HG03558 (cell line): ENCODE data around the gene ZMYND15.
"Not testable (repeated sequence)": the region's sequence is repeated elsewhere in the genome, so short reads cannot be mapped to it uniquely, and the experiment has no call there.

Source experiments
- ATAC-seq: cut with Tn5 transposase; IDR thresholded peaks from one replicate; pipeline ENCODE4 v1.9.1; 2021; ENCODE audit warnings: moderate number of reproducible peaks; ENCODE audit not compliant: unreplicated experiment; ENCODE audit errors: extremely low read depth

Gene ZMYND15, protein sequence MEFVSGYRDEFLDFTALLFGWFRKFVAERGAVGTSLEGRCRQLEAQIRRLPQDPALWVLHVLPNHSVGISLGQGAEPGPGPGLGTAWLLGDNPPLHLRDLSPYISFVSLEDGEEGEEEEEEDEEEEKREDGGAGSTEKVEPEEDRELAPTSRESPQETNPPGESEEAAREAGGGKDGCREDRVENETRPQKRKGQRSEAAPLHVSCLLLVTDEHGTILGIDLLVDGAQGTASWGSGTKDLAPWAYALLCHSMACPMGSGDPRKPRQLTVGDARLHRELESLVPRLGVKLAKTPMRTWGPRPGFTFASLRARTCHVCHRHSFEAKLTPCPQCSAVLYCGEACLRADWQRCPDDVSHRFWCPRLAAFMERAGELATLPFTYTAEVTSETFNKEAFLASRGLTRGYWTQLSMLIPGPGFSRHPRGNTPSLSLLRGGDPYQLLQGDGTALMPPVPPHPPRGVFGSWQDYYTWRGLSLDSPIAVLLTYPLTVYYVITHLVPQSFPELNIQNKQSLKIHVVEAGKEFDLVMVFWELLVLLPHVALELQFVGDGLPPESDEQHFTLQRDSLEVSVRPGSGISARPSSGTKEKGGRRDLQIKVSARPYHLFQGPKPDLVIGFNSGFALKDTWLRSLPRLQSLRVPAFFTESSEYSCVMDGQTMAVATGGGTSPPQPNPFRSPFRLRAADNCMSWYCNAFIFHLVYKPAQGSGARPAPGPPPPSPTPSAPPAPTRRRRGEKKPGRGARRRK

DNA sequence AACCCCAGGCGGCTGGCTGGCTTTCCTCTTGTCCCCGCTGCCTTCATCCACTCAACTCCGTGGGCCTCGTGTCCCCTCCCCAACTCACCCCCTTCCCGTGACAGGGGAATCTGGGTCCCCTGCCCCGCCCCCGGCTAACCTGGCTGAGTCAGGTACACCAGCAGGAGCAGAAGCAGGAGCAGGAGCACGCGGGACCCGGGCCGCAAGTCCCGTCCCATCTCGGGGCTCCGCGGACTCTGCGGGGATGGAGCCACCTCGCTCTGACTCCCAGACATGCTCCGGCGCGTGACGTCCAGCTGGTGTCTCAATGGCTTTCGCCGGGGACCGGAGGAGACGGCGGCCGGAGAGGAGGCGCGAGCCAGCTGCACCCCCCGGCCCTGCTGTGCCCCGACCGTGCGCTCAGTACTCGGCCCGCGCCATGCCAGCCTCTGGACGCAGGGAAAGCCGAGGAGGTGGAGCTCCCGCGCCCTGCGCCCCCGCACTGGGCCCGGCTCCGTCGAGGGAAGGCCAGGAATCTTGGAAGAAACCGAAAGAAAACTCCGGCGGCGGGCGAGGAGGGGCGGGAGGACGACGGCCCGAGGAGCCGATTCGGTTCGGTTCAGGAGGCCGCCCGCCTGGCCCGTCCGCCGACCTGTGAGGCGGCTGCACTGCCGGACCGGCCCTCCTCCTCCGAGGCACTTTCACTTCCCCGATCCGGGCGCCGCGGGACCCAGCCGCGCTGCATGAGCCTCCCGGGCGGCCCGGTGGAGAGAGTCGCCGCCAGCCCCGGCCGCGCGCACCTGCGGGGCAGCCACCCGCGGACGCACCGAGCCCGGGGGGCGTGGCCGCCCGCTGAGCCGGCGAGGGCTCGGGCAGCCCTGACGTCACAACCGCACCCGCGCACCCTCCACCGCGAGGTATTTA, at the start of gene ZMYND15, which contains the start of gene CXCL16:
Gene ZMYND15 (plus strand): TSS at position 712 of the 903 bp plus-strand sequence. CDS start 716 bp downstream, outside the sequence.
Gene CXCL16 (minus strand): TSS at position 807 of the 903 bp plus-strand sequence. CDS start 589 bp downstream, at position 218.
- ATAC-seq = no peak

DNA sequence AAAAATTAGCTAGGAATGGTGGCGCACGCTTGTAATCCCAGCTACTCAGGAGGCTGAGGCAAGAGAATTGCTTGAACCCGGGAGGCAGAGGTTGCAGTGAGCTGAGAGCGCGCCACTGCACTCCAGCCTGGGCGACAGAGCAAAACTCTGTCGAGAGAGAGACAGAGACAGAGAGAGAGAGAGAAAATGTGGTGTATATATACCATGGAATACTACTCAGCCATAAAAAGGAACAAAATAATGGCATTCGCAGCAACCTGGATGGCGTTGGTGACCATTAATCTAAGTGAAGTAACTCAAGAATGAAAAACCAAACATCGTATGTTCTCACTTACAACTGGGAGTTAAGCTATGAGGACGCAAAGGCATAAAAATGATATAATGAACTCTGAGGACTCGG, 49.8 kb upstream of the ZMYND15 start:
- not testable (repeated sequence) for ATAC-seq

DNA sequence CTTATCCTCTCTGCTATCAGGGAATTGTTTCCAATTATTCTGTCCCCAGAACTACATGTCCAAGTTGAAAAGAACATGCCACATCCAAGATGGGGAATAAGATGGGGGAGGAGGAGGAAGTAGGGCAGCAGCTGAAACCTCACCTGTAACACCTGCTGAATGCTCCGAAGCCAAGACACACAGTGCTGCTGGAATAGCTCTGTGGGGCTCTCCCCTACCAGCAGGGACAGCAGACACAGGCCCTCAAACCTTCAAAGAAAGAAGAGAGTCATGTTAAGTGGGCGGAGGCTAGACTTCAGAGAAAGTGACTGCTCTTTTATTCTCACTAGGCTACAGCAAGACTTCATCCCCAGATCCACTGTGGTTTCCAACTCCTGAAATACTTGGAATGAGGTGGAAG, 48.9 kb upstream of the ZMYND15 start:
- ATAC-seq = no peak

GRCh38 chr17:4691686-4692085, 47.9 kb upstream of the ZMYND15 start:
- ATAC-seq = no peak

GRCh38 chr17:4693416-4693815, 46.2 kb upstream of the ZMYND15 start:
- ATAC-seq = no peak

- ATAC-seq = no peak
These were observed 43.2 kb upstream of the ZMYND15 start for GRCh38 chr17:4696437-4696805.

DNA sequence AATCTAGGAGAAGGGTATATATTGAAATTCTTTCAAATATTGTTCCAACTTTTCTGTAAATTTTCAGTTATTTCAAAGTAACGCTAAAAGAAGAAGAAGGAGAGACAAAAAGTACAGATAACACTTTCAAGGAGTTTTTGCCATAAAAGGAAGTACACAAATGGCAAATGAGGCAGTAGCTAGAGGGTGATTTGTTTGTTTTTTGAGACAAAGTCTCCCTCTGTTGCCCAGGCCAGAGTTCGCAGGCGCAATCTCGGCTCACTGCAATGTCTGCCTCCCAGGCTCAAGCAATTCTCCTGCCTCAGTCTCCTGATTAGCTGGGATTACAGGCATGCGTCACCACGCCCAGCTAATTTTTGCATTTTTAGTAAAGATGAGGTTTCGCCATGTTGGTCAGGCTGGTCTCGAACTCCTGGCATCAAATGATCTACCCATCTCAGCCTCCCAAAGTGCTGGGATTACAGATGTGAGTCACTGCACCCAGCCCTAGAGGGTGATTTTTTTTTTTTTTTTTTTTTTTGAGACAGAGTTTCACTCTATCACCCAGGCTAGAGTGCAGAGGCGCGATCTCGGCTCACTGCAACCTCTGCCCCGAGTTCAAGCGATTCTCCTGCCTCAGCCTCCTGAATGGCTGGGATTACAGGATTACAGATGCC, 40.1 kb upstream of the ZMYND15 start:
- ATAC-seq = not testable (repeated sequence)

- ATAC-seq = no peak
These were observed 38.5 kb upstream of the ZMYND15 start for GRCh38 chr17:4701116-4701515.

DNA sequence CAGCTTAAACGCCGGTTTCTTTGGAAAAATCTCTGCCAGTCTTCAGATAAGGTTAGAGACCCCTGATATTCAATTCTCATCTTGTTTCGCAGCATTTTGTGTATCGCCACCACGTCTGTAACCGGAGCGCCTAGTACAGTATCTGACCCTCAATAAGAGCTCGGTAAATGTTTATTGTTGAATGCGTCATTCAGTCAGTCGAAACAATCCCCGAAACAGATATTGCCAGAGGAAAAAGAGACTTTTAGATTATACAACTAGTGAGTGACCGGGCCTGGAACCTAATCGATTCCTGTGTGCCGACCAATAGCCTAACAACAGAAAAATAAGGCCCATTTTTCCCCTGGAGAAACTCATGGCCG, 36.3 kb upstream of the ZMYND15 start:
- no peak for ATAC-seq

DNA sequence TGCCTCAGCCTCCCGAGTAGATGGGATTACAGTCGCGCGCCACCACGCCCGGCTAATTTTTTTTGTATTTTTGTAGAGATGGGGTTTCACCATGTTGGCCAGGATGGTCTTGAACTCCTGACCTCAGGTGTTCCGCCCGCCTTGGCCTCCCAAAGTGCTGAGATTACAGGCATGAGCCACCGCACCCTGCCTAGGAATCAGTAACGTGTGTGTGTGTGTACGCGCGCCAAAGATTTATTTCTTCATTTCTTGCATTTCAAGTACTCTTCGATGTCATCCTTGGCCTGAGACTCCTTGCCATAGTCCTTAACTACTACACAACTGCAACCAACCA, 35.1 kb upstream of the ZMYND15 start:
- ATAC-seq = not testable (repeated sequence)

GRCh38 chr17:4704991-4705390, 34.6 kb upstream of the ZMYND15 start:
- ATAC-seq = no peak

DNA sequence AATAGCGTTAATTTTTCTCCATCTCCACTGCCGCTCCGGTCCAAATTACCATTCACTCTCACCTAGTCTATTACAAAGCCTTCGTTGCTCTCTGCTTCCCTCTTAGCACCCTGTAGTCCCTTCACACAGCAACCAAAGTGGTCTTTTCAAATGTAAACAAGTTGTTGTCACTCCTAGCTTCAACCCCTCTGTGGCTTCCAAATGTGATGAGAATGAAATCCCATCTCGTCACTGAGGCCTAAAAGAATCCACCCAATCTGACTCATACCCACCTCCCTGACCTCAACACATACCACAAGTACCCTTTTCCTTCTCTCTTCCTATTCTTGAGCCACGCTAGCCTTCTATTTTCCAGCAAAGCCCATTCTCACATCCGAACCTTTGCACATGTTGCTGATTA, 33.5 kb upstream of the ZMYND15 start:
- no peak for ATAC-seq

DNA sequence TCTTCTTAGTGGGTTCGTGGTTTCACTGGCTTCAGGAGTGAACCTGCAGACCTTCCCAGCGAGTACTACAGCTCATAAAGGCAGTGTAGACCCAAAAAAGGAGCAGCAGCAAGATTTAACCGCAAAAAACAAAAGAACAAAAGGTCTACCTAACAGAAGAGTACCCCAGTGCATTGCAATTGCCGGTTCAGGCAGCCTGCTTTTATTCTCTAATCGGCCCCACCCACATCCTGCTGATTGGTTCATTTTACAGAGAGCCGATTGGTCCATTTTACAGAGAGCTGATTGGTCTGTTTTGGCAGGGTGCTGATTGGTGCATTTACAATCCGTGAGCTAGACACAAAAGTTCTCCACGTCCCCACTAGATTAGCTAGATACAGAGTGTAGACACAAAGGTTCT, 31.2 kb upstream of the ZMYND15 start:
- ATAC-seq = no peak

DNA sequence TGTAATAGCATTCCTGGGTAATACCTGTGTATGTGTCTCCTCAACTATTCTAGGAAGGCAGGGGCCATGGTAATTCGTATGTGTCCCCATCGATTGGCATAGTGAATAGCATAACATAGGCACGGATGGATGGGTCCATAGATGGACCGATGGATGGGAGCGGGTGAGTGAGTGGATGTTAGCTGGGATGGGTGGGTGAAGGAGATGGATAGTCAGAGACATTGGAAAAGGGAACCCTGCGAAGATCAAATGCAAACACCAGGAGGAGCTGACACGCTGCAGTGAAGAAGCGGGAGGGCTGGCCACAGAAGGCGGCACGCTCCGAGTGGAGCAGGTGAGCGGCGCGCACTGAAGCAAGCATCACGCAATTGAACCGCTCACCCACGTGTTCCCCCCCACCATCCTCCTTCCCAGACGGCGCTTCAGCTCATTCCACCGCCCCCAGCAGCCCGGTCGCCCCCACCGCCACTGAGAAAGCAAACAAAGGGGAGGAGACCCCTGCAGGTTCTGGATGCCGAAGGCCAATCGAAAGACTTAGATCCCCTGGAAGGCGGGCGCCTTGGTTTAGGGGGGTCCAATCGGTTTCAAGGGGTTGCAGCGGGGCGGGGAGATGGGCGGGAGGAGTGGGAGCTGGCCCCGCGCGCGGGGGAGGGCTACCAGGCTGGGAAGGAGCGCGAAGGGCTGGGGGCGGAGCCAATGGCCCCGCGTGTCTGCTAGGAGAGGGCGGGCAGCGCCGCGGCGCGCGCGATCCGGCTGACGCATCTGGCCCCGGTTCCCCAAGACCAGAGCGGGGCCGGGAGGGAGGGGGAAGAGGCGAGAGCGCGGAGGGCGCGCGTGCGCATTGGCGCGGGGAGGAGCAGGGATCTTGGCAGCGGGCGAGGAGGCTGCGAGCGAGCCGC, 29.6 kb upstream of the ZMYND15 start, which contains the start of gene ARRB2:
Gene ARRB2 (plus strand): TSS at position 839 of the 899 bp plus-strand sequence. CDS start 90 bp downstream, outside the sequence.
- ATAC-seq = peak; percentile 72

- ATAC-seq = no peak
These were observed 28.7 kb upstream of the ZMYND15 start for GRCh38 chr17:4710693-4711634.

- no peak for ATAC-seq
These were observed 27.9 kb upstream of the ZMYND15 start for GRCh38 chr17:4711661-4712181.

DNA sequence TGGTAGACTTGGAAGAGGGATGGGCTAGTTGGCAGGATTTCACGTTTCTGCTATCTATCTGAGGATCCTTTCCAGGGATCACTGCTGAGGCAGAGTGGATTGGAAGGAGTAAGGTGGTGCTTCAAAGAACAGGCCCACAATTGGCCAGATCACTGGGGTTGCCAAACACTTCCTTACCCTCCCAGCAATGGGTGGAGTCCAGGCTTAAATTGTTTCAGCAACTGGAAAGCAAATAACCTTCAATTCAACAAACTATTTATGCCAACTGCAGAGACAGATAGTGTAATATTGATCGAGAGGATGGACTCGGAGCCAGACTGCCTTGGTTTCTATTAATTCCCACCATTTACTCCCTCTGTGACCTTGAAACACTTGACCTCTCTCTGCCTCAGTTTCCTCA, 27.1 kb upstream of the ZMYND15 start:
- ATAC-seq = no peak
